WERI-Rb-1 (cell line): ENCODE measurements around the gene PDE8B.

Source experiments
- DNase-seq: peaks from one replicate; pipeline ENCODE4 v3.0.0-alpha.2; 2020
- H3K27ac ChIP-seq: fragments of 250-450 bp; sonication (Bioruptor Pico); 2 replicates; pipeline ENCODE4 v1.5.1; 2020; ENCODE audit warnings: mild to moderate bottlenecking, moderate library complexity
- H3K27me3 ChIP-seq: fragments of 250-450 bp; sonication (Bioruptor Pico); 2 replicates; pipeline ENCODE4 v1.5.1; 2021; ENCODE audit warnings: mild to moderate bottlenecking, low read depth, moderate library complexity; ENCODE audit not compliant: insufficient read depth, severe bottlenecking
- H3K36me3 ChIP-seq: fragments of 250-450 bp; sonication (Bioruptor Pico); 2 replicates; pipeline ENCODE4 v1.5.1; 2020; ENCODE audit warnings: mild to moderate bottlenecking, moderate library complexity
- H3K4me3 ChIP-seq: 2 replicates; pipeline ENCODE4 v1.5.1; 2011; ENCODE audit warnings: low read depth, mild to moderate bottlenecking, control low read depth, low read length
- H3K9me3 ChIP-seq: fragments of 250-450 bp; sonication (Bioruptor Pico); 2 replicates; pipeline ENCODE4 v1.5.1; 2021; ENCODE audit warnings: mild to moderate bottlenecking, moderate library complexity; ENCODE audit not compliant: severe bottlenecking
- CTCF ChIP-seq: IDR thresholded peaks from 2 replicates; pipeline ENCODE4 v1.5.1; 2011; ENCODE audit warnings: low read depth, mild to moderate bottlenecking, control low read depth, inconsistent platforms, low read length

The PDE8B gene

GRCh38 chr5:77437194-77437593 lies 226.7 kb downstream of the PDE8B start:
- Histone ChIP-seq H3K27ac (no peak overlapping the region), H3K4me3 (no peak overlapping the region), H3K27me3 (no peaks in the 10 kb centered on the region), H3K36me3 (peaks cover 8% of the 10 kb centered on the region; the same call in 1 of the 2 replicates), H3K9me3 (no peaks in the 10 kb centered on the region)
- DNase-seq = peak; percentile 26
- TF ChIP-seq CTCF = peak; percentile 52

GRCh38 chr5:77438071-77438470 lies 227.6 kb downstream of the PDE8B start:
- H3K4me3 ChIP-seq = no peak overlapping the region
- no peak overlapping the region for H3K27ac ChIP-seq
- DNase-seq = no peak
- no peaks in the 10 kb centered on the region for H3K9me3 ChIP-seq
- H3K36me3 ChIP-seq = peaks cover 6% of the 10 kb centered on the region; the same call in 1 of the 2 replicates
- TF ChIP-seq CTCF = no peak
- no peaks in the 10 kb centered on the region for H3K27me3 ChIP-seq

- no peak for TF ChIP-seq CTCF
- peaks cover 9% of the 10 kb centered on the region for H3K36me3 ChIP-seq
- H3K4me3 ChIP-seq = no peak overlapping the region
- no peaks in the 10 kb centered on the region for H3K9me3 ChIP-seq
- no peaks in the 10 kb centered on the region for H3K27me3 ChIP-seq
- no peak for DNase-seq
- H3K27ac ChIP-seq = no peak overlapping the region
Measured at GRCh38 chr5:77443670-77444069, 233.2 kb downstream of the PDE8B start.

GRCh38 chr5:77444356-77444755 lies 233.9 kb downstream of the PDE8B start:
- H3K36me3 ChIP-seq = peaks cover 14% of the 10 kb centered on the region

GRCh38 chr5:77448831-77449230 lies 238.4 kb downstream of the PDE8B start:
- H3K27me3 ChIP-seq = no peaks in the 10 kb centered on the region
- DNase-seq = no peak
- H3K9me3 ChIP-seq = no peaks in the 10 kb centered on the region
- no peak overlapping the region for H3K27ac ChIP-seq
- no peak for TF ChIP-seq CTCF
- no peak overlapping the region for H3K4me3 ChIP-seq
- peaks cover 15% of the 10 kb centered on the region for H3K36me3 ChIP-seq

More at GRCh38 chr5:77444356-77444755, 233.9 kb downstream of the PDE8B start:
- no peak overlapping the region for H3K27ac ChIP-seq
- no peak overlapping the region for H3K4me3 ChIP-seq
- TF ChIP-seq CTCF = no peak
- no peaks in the 10 kb centered on the region for H3K27me3 ChIP-seq
- no peaks in the 10 kb centered on the region for H3K9me3 ChIP-seq
- DNase-seq = no peak

- TF ChIP-seq CTCF = no peak
- Histone ChIP-seq H3K27ac (no peak overlapping the region), H3K27me3 (no peaks in the 10 kb centered on the region), H3K36me3 (peaks cover 15% of the 10 kb centered on the region), H3K4me3 (no peak overlapping the region), H3K9me3 (no peaks in the 10 kb centered on the region)
- DNase-seq = no peak
Measured at GRCh38 chr5:77449277-77449676, 238.8 kb downstream of the PDE8B start.
